ENCODE results near the gene SAP30BP. TPM values are rescaled to one million over a fixed set of nuclear protein-coding genes. Genes with fewer than 3 reads are reported as not detected.

Gene SAP30BP
- total and polyA plus RNA-seq, 2 of the 8 experiments (the other 6 are each of a cell fraction or from before 2014, with no cell fraction given): 63.3 to 79.9 TPM

DNA sequence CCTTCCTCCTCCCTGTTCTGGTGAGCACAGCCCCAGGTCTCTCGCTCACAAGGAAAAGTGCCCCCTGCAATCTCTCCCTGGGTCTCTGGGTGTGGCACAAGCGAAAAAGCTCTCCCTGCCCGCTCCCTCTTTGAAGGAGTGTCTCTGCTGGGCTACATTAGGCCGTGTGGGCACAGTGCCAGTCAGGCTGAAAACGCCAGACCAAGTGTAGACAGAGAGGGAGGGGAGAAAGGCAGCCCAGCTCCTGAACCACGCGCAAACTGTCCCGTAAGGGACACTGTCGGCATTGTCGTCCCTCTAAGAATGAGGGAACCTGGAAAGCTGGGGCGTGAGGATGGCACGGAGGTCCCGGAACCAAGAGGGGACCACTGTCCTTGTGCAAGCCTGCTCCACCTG, 30.0 kb upstream of the SAP30BP start:
- no peaks in the 10 kb centered on the region for H3K79me1 ChIP-seq (ENCODE audit: low read depth, low read length)
- no peak overlapping the region for H3K9ac ChIP-seq (replicated peaks in 1 of 4; ENCODE audit: extremely low read depth in 1 of 4, low read depth in 3 of 4, low read length in 3 of 4)
- H3K4me3 ChIP-seq (ENCODE audit: extremely low read depth in 1 of 4, insufficient read depth in 2 of 4, low read depth in 3 of 4, low read length in 4 of 4): no peak overlapping the region
- DNase-seq (ENCODE audit: low read depth in 1 of 2, low spot score in 2 of 2) (peak in 1 of 2 experiments; percentile 45), FAIRE-seq (no peak)
- ChIA-PET CTCF (ENCODE audit: partially characterized antibody) (interaction anchor here (0.8 to 59.2 kb wide), 8 partner anchors 7 to 128 kb away, joined by 3 to 2200 read pairs (median 3); partner anchors contain the start of genes GALK1, RECQL5, SAP30BP and SMIM5), POLR2A (ENCODE audit: partially characterized antibody) (interaction anchor here (0.9 to 2.4 kb wide), 4 partner anchors 9 to 142 kb away, joined by 3 to 7 read pairs (median 5); a partner anchor contains a TSS)
- no peak overlapping the region for H2BK12ac ChIP-seq (ENCODE audit: low read depth, low read length)
- no peak overlapping the region for H2AK5ac ChIP-seq (ENCODE audit: low read depth, low read length)
- H4K8ac ChIP-seq (ENCODE audit: extremely low read depth, insufficient read depth, low read length): no peak overlapping the region
- TF ChIP-seq POU5F1 (IDR thresholded peaks at IDR 0.05; ENCODE audit: low read depth, low read length) (no peak), RAD21 (IDR thresholded peaks at IDR 0.05 in 1 of 2, conservative IDR thresholded peaks at IDR 0.05 in 1 of 2; ENCODE audit: low read depth in 2 of 2, low read length in 2 of 2) (no peak), POLR2AphosphoS5 (IDR thresholded peaks at IDR 0.05; ENCODE audit: low read depth, low read length) (no peak), SRF (IDR thresholded peaks at IDR 0.05; ENCODE audit: low read depth, low read length) (no peak), CHD2 (IDR thresholded peaks at IDR 0.05; ENCODE audit: low read length) (no peak), BRCA1 (IDR thresholded peaks at IDR 0.05; ENCODE audit: low read depth, low read length) (no peak), PHF8 (conservative IDR thresholded peaks at IDR 0.05; ENCODE audit: low read depth, low read length) (no peak), ZNF274 (IDR thresholded peaks at IDR 0.05; ENCODE audit: borderline replicate concordance, extremely low read depth, low read length) (no peak)
- no peak overlapping the region for H2BK5ac ChIP-seq (ENCODE audit: low read depth, low read length)
- no peaks in the 10 kb centered on the region for H3K9me3 ChIP-seq (ENCODE audit: insufficient read depth in 2 of 2, low read depth in 1 of 2, low read length in 1 of 2)
- no peak overlapping the region for H3K56ac ChIP-seq (replicated peaks; ENCODE audit: insufficient read length, low read depth, low read length)
- H3K23me2 ChIP-seq (ENCODE audit: low read depth, low read length): no peaks in the 10 kb centered on the region
- no peaks in the 10 kb centered on the region; a peak in 1 of 8 replicates for H3K36me3 ChIP-seq (ENCODE audit: control insufficient read depth in 2 of 4, insufficient read depth in 4 of 4, low read length in 3 of 4)
- no peaks in the 10 kb centered on the region for H3K79me2 ChIP-seq (ENCODE audit: control insufficient read depth in 1 of 2, insufficient read depth in 2 of 2, low read length in 2 of 2)
- 87% methylated on average over 11 of the region's 13 CpGs; no CpG with 5 or more reads in 1 of the 2 experiments for WGBS, 2 experiments (ENCODE audit: extremely low coverage in 1 of 2, insufficient coverage in 1 of 2, insufficient read length in 1 of 2, insufficient replicate concordance in 2 of 2, low coverage in 1 of 2, low lambda C conversion rate in 2 of 2, missing lambda C conversion rate in 1 of 2)
- no peak overlapping the region for H3K14ac ChIP-seq (ENCODE audit: insufficient read length)
- H3K18ac ChIP-seq (ENCODE audit: extremely low read depth, low read length): no peak overlapping the region
- no peak overlapping the region for H2BK15ac ChIP-seq (ENCODE audit: low read length)
- no peak overlapping the region for H3K23ac ChIP-seq (ENCODE audit: insufficient read length)
- H2AFZ ChIP-seq (ENCODE audit: low read length): no peak overlapping the region
- no peaks in the 10 kb centered on the region for H3K27me3 ChIP-seq (replicated peaks in 1 of 4; ENCODE audit: control insufficient read depth in 3 of 4, extremely low read depth in 1 of 4, insufficient read depth in 3 of 4, low read length in 3 of 4)
- peaks cover 0 to 17% (median 11%) of the 10 kb centered on the region in 4 experiments; a peak in 5 of 7 replicates for H3K4me1 ChIP-seq (replicated peaks in 1 of 4; ENCODE audit: control insufficient read depth in 3 of 4, insufficient read depth in 4 of 4, low read length in 3 of 4)
- no peak overlapping the region for H3K4me2 ChIP-seq (ENCODE audit: insufficient read depth in 1 of 2, low read depth in 2 of 2, low read length in 2 of 2)
- H3K27ac ChIP-seq (ENCODE audit: low read depth, low read length): no peak overlapping the region
- no peak overlapping the region for H2BK120ac ChIP-seq (replicated peaks; ENCODE audit: low read depth, low read length)
- no peak overlapping the region for H4K5ac ChIP-seq (ENCODE audit: insufficient read length, low read depth, low read length)
- no peak overlapping the region for H3K4ac ChIP-seq (replicated peaks; ENCODE audit: insufficient read length, low read depth, low read length)
- no peak overlapping the region for H2BK20ac ChIP-seq (ENCODE audit: low read length)
- peaks cover 5 to 13% of the 10 kb centered on the region in 2 experiments for H4K20me1 ChIP-seq (replicated peaks in 1 of 2; ENCODE audit: control insufficient read depth in 1 of 2, insufficient read depth in 2 of 2, low read length in 2 of 2)
- H4K91ac ChIP-seq (replicated peaks; ENCODE audit: insufficient read length, low read length): no peak overlapping the region

Data from H1 (cell line).